GM12878 (cell line): Measurements from ENCODE around the gene MVB12B. TPM values are rescaled to one million over a fixed set of nuclear protein-coding genes. Genes with fewer than 3 reads are reported as not detected.

ENCODE experiments used
- ATAC-seq: fragments of 200-7000 bp; cut with Tn5 transposase; 3 replicates; pipeline ENCODE4 v1.9.1; 2020; ENCODE audit warnings: mild to moderate bottlenecking, moderate library complexity
- BruUV-seq: library from RNA; stranded (reverse); fragments of 400-500 nt; replicated peaks from 2 replicates; lab custom pipeline; 2021; lab: Mats Ljungman, UMichigan
- CTCF ChIA-PET: fragments of 300-600 bp; sonication (Branson Sonifier 250); formaldehyde crosslinking; extraction: SDS; loops from one replicate; lab custom pipeline; 2021; ENCODE audit warnings: inconsistent platforms; lab: Yijun Ruan, JAX
- POLR2A ChIA-PET: fragments of 350-600 bp; formaldehyde crosslinking; extraction: SDS; loops from one replicate; lab custom pipeline; 2021; ENCODE audit warnings: inconsistent platforms; lab: Charles Lee
- RAD21 ChIA-PET: fragments of 300-600 bp; sonication (Branson Sonifier 250); formaldehyde crosslinking; loops from one replicate; lab custom pipeline; 2023; ENCODE audit warnings: antibody characterized with exemption; ENCODE audit not compliant: unreplicated experiment; lab: Charles Lee
- SMC1A ChIA-PET: fragments of 300-600 bp; sonication (Branson Sonifier 250); formaldehyde crosslinking; loops from one replicate; lab custom pipeline; 2023; ENCODE audit not compliant: unreplicated experiment, uncharacterized antibody; lab: Charles Lee
- DNase-seq: peaks from one replicate; pipeline ENCODE4 v3.0.0-alpha.2; 2011; ENCODE audit warnings: low read depth, low spot score
- FAIRE-seq: peaks from 3 replicates; lab custom pipeline; 2011; peaks lifted over from hg19 to GRCh38; lab: Jason Lieb, UNC
- H2AFZ ChIP-seq: 2 replicates; pipeline ENCODE4 v1.6.0; 2011; ENCODE audit warnings: low read depth, low read length, control low read depth; ENCODE audit not compliant: control insufficient read depth
- H3K27ac ChIP-seq: 2 replicates; pipeline ENCODE4 v1.5.1; 2011; ENCODE audit warnings: control low read depth; ENCODE audit not compliant: control insufficient read depth, insufficient read depth
- H3K27me3 ChIP-seq, 2 experiments: replicated peaks in 1 of 2; 2 replicates each; pipeline versions ENCODE4 v1.6.0 to v1.6.1; 2011; ENCODE audit warnings: low read length in 1 of 2; ENCODE audit not compliant: control insufficient read depth in 2 of 2, insufficient read depth in 2 of 2
- H3K36me3 ChIP-seq, 2 experiments: 2 replicates each; pipeline ENCODE4 v1.5.1; 2011; ENCODE audit warnings: low read length in 1 of 2; ENCODE audit not compliant: control insufficient read depth in 2 of 2, insufficient read depth in 2 of 2
- H3K4me1 ChIP-seq: 2 replicates; pipeline ENCODE4 v1.6.1; 2011; ENCODE audit warnings: mild to moderate bottlenecking, low read length, moderate library complexity, mixed read lengths; ENCODE audit not compliant: control insufficient read depth, insufficient read depth
- H3K4me2 ChIP-seq: 2 replicates; pipeline ENCODE4 v1.6.0; 2011; ENCODE audit warnings: control low read depth; ENCODE audit not compliant: control insufficient read depth, insufficient read depth
- H3K4me3 ChIP-seq: fragments of 200-600 bp; sonication (generic); 2 replicates; pipeline ENCODE4 v1.5.1; 2016
- H3K79me2 ChIP-seq: 2 replicates; pipeline ENCODE4 v1.6.0; 2011; ENCODE audit warnings: low read length; ENCODE audit not compliant: control insufficient read depth, insufficient read depth
- H3K9ac ChIP-seq: 2 replicates; pipeline ENCODE4 v1.8.0; 2011; ENCODE audit warnings: low read length, control low read depth, mixed read lengths; ENCODE audit not compliant: control insufficient read depth, insufficient read depth
- H3K9me3 ChIP-seq: replicated peaks from 3 replicates; pipeline ENCODE4 v1.5.1; 2011; ENCODE audit warnings: mild to moderate bottlenecking, low read length; ENCODE audit not compliant: control insufficient read depth, insufficient read depth
- H4K20me1 ChIP-seq: 2 replicates; pipeline ENCODE4 v1.6.0; 2011; ENCODE audit not compliant: control insufficient read depth, insufficient read depth
- BACH1 ChIP-seq: fragments of 450-650 bp; IDR thresholded peaks from 2 replicates; pipeline ENCODE4 v1.6.1; 2017; ENCODE audit warnings: mild to moderate bottlenecking, borderline replicate concordance
- CBX3 ChIP-seq: fragments of 200-600 bp; sonication (generic); IDR thresholded peaks from 2 replicates; pipeline ENCODE4 v1.6.1; 2016; ENCODE audit warnings: low read depth, borderline replicate concordance
- E4F1 ChIP-seq: fragments of 450-650 bp; IDR thresholded peaks from 2 replicates; pipeline ENCODE4 v1.6.1; 2018; ENCODE audit warnings: borderline replicate concordance, mild to moderate bottlenecking; ENCODE audit not compliant: partially characterized antibody
- EGR1 ChIP-seq, 2 experiments: IDR thresholded peaks; 1 replicate in 1 of 2; 2 replicates in 1 of 2; pipeline ENCODE4 v1.6.1; 2011 to 2012; ENCODE audit warnings: low read depth in 2 of 2, low read length in 2 of 2, borderline replicate concordance in 1 of 2, mild to moderate bottlenecking in 1 of 2, moderate library complexity in 1 of 2
- ETV6 ChIP-seq, 2 experiments: fragments of 450-650 bp in 1 of 2; IDR thresholded peaks in 1 of 2; conservative IDR thresholded peaks in 1 of 2; 2 replicates each; pipeline ENCODE4 v1.6.1; 2014; ENCODE audit warnings: antibody characterized with exemption in 1 of 2, borderline replicate concordance in 1 of 2, low read depth in 1 of 2, mild to moderate bottlenecking in 1 of 2, moderate library complexity in 1 of 2
- EZH2 ChIP-seq: IDR thresholded peaks from 2 replicates; pipeline ENCODE4 v1.6.1; 2012; ENCODE audit warnings: low read depth, mild to moderate bottlenecking, control low read depth, inconsistent platforms, low read length, borderline replicate concordance; ENCODE audit not compliant: control insufficient read depth
- HCFC1 ChIP-seq: fragments of 150-350 bp; IDR thresholded peaks from 2 replicates; pipeline ENCODE4 v1.6.1; 2014; ENCODE audit warnings: low read length
- HDAC2 ChIP-seq: fragments of 200-600 bp; sonication (generic); IDR thresholded peaks from 2 replicates; pipeline ENCODE4 v1.6.1; 2017
- HDGF ChIP-seq: fragments of 450-650 bp; IDR thresholded peaks from 2 replicates; pipeline ENCODE4 v1.6.1; 2016; ENCODE audit warnings: antibody characterized with exemption
- MEF2A ChIP-seq: IDR thresholded peaks from 2 replicates; pipeline ENCODE4 v1.6.1; 2011; ENCODE audit warnings: low read depth, mild to moderate bottlenecking, low read length, moderate library complexity; ENCODE audit not compliant: insufficient read depth
- NBN ChIP-seq: fragments of 450-650 bp; IDR thresholded peaks from 2 replicates; pipeline ENCODE4 v1.6.1; 2016
- RAD21 ChIP-seq: IDR thresholded peaks from 2 replicates; pipeline ENCODE4 v1.6.1; 2011; ENCODE audit warnings: mild to moderate bottlenecking, low read depth, low read length, moderate library complexity; ENCODE audit not compliant: insufficient read depth
- STAT3 ChIP-seq: IDR thresholded peaks from 2 replicates; pipeline ENCODE4 v1.6.1; 2011; ENCODE audit warnings: low read depth, low read length, improper control_type of control experiment
- SUPT20H ChIP-seq: IDR thresholded peaks from 2 replicates; pipeline ENCODE4 v1.6.1; 2011; ENCODE audit warnings: low read depth, mild to moderate bottlenecking, low read length, moderate library complexity, borderline replicate concordance; ENCODE audit not compliant: control insufficient read depth
- TAF1 ChIP-seq: IDR thresholded peaks from 2 replicates; pipeline ENCODE4 v1.6.1; 2011; ENCODE audit warnings: mild to moderate bottlenecking, low read depth, low read length, borderline replicate concordance
- ZNF384 ChIP-seq: IDR thresholded peaks from 2 replicates; pipeline ENCODE4 v1.6.1; 2012; ENCODE audit warnings: low read depth, mild to moderate bottlenecking, low read length, improper control_type of control experiment, borderline replicate concordance
- WGBS: methylation state at CpG from one replicate; pipeline ENCODE4 v1.1.6; 2016; ENCODE audit warnings: low lambda C conversion rate; ENCODE audit not compliant: insufficient replicate concordance, insufficient coverage; ENCODE audit errors: missing lambda C conversion rate; 5-methylcytosine and 5-hydroxymethylcytosine counted together
- in situ Hi-C: fragments of 300-500 bp; cut with MboI; formaldehyde crosslinking; loops from 9 replicates; pipeline ENCODE4 v1.14.3; 2018; ENCODE audit warnings: mixed read lengths
- intact Hi-C: fragments of 100-400 bp; cut with micrococcal nuclease; formaldehyde crosslinking; loops from one replicate; pipeline ENCODE4 v1.14.2; 2022; ENCODE audit not compliant: unreplicated experiment
- polyA plus RNA-seq, 11 experiments: library from polyadenylated mRNA; depleted of rRNA in 4 of 11; unstranded in 6 of 11; stranded (reverse) in 5 of 11; fragments of >200 nt; fragmentation: Nextera tagmentation in 4 of 11; fragmentation: Illumina TruSeq in 1 of 11; extraction: Ambion mirVana in 4 of 11; extraction: Trizol in 1 of 11; gene quantifications; 1 replicate in 1 of 11; 2 replicates in 10 of 11; pipeline versions ENCODE4 v1.2.1 to v1.2.3, GENCODE V29; 2011 to 2016; ENCODE audit warnings: inconsistent platforms in 2 of 11, missing spikeins in 2 of 11, low read depth in 1 of 11
- total RNA-seq, 4 experiments: library from RNA; depleted of rRNA in 3 of 4; stranded (reverse); fragments of >200 nt in 3 of 4; fragmentation: Illumina TruSeq in 1 of 4; extraction: Trizol in 1 of 4; gene quantifications; 2 replicates each; pipeline versions ENCODE4 v1.2.1 to v1.2.3, GENCODE V29; 2013 to 2021
- TF ChIP-seq, protein P1 (sequence below): fragments of 450-650 bp; IDR thresholded peaks from 2 replicates; pipeline ENCODE4 v1.6.1; 2018; ENCODE audit warnings: mild to moderate bottlenecking, low read depth, moderate library complexity; ENCODE audit not compliant: partially characterized antibody

Gene MVB12B
- total and polyA plus RNA-seq, 10 of the 15 experiments (the other 5 are each of a cell fraction or from before 2014, with no cell fraction given) = 0.08 TPM; not detected in 9

GRCh38 chr9:126379661-126380360 is 53.2 kb downstream of the MVB12B start (continued):
- TF ChIP-seq HDGF (no peak), HCFC1 (no peak)

DNA sequence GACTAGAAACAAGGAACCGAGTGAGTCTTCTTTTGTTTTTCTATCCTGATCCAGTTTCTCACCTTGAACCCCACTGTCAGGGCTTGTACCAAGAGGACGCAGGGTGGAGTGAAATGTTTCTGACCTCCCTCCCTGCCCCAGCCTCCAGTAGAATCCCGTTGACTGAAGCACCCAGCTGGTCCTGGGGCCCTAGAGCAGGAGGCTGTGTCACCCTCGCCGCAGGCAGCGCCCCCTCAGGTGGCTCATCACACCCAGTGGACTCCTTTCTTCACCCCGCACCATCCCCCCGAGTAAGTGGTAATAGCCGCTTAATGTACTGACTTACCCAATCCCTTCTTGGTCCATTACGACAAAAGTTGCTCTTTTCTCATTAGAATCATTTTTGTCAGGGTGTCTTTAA is 53.8 kb downstream of the MVB12B start:
- intact Hi-C loops (no loop called here), in situ Hi-C loops (no loop called here)
- no peaks in the 10 kb centered on the region for H3K9me3 ChIP-seq
- ChIA-PET POLR2A (no interaction called here), SMC1A (no interaction called here), RAD21 (interaction anchor here (1.7 kb wide), 1 partner anchor 16 kb away, joined by 3 read pairs; no protein-coding TSS in a partner anchor), CTCF (interaction anchor here (1.5 kb wide), 1 partner anchor 18 kb away, joined by 3 read pairs; no protein-coding TSS in a partner anchor)
- no peaks in the 10 kb centered on the region for H3K36me3 ChIP-seq
- no peak for FAIRE-seq
- H3K4me3 ChIP-seq = no peak overlapping the region
- WGBS = 42% methylated on average over 10 of the region's 10 CpGs
- no peak for ATAC-seq
- BruUV-seq = no TSS peak
- no peak overlapping the region for H3K9ac ChIP-seq
- no peaks in the 10 kb centered on the region for H3K79me2 ChIP-seq
- no peak overlapping the region for H3K27ac ChIP-seq
- H3K27me3 ChIP-seq = peaks cover 2 to 6% of the 10 kb centered on the region in 2 experiments
- H4K20me1 ChIP-seq = no peaks in the 10 kb centered on the region
- no peak for DNase-seq
- H3K4me2 ChIP-seq = no peak overlapping the region
- no peaks in the 10 kb centered on the region; the same call in 1 of the 2 replicates for H3K4me1 ChIP-seq
- no peak overlapping the region for H2AFZ ChIP-seq
- TF ChIP-seq NBN = no peak
- TF ChIP-seq, protein P1, sequence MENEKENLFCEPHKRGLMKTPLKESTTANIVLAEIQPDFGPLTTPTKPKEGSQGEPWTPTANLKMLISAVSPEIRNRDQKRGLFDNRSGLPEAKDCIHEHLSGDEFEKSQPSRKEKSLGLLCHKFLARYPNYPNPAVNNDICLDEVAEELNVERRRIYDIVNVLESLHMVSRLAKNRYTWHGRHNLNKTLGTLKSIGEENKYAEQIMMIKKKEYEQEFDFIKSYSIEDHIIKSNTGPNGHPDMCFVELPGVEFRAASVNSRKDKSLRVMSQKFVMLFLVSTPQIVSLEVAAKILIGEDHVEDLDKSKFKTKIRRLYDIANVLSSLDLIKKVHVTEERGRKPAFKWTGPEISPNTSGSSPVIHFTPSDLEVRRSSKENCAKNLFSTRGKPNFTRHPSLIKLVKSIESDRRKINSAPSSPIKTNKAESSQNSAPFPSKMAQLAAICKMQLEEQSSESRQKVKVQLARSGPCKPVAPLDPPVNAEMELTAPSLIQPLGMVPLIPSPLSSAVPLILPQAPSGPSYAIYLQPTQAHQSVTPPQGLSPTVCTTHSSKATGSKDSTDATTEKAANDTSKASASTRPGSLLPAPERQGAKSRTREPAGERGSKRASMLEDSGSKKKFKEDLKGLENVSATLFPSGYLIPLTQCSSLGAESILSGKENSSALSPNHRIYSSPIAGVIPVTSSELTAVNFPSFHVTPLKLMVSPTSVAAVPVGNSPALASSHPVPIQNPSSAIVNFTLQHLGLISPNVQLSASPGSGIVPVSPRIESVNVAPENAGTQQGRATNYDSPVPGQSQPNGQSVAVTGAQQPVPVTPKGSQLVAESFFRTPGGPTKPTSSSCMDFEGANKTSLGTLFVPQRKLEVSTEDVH = no peak
- no peak for TF ChIP-seq SUPT20H
- no peak for TF ChIP-seq RAD21
- TF ChIP-seq HDAC2 = no peak
- TF ChIP-seq ZNF384 = no peak
- no peak for TF ChIP-seq MEF2A
- TF ChIP-seq ETV6 (conservative IDR thresholded peaks at IDR 0.05 in 1 of 2, IDR thresholded peaks at IDR 0.05 in 1 of 2; ENCODE audit: borderline replicate concordance in 1 of 2, low read depth in 1 of 2) = no peak
- TF ChIP-seq STAT3 = no peak
- no peak for TF ChIP-seq HCFC1
- no peak for TF ChIP-seq CBX3
- TF ChIP-seq BACH1 = no peak
- no peak for TF ChIP-seq TAF1
- no peak for TF ChIP-seq EGR1 (IDR thresholded peaks at IDR 0.05; ENCODE audit: borderline replicate concordance in 1 of 2, low read depth in 2 of 2, low read length in 2 of 2)
- TF ChIP-seq E4F1 = no peak
- no peak for TF ChIP-seq EZH2
